Measurements from ENCODE around the gene MLLT1.

MLLT1 gene

GRCh38 chr19:6258812-6259311 lies 20.9 kb downstream of the MLLT1 start:
- H3K9me3 ChIP-seq (ENCODE audit: insufficient read depth, low read length): no peaks in the 10 kb centered on the region
- TF ChIP-seq EZH2phosphoT487 (conservative IDR thresholded peaks at IDR 0.05; ENCODE audit: low read length) (no peak), CTCF (IDR thresholded peaks at IDR 0.05; ENCODE audit: insufficient read depth, low read length, poor library complexity, severe bottlenecking) (no peak)
- H3F3A ChIP-seq (ENCODE audit: insufficient read depth): 0 out of 2 replicates have a peak, but pooled peaks cover 5% of the 10 kb centered on the region
- no peak overlapping the region for H3K4me3 ChIP-seq (ENCODE audit: insufficient read depth, low read length, poor library complexity, severe bottlenecking)
- no peaks in the 10 kb centered on the region; the same call in 1 of the 2 replicates for H3K36me3 ChIP-seq (ENCODE audit: low read length)
- H3K27ac ChIP-seq (ENCODE audit: low read depth, low read length): no peak overlapping the region
- H3K79me2 ChIP-seq (ENCODE audit: insufficient read depth, low read length): peaks cover 53% of the 10 kb centered on the region
- no peak overlapping the region for H3K9ac ChIP-seq (ENCODE audit: low read length)
- H3K27me3 ChIP-seq (ENCODE audit: low read length): no peaks in the 10 kb centered on the region
- peaks cover 3% of the 10 kb centered on the region; the same call in 1 of the 2 replicates for H4K20me1 ChIP-seq (ENCODE audit: low read depth, low read length)
- no peak overlapping the region for H3K4me2 ChIP-seq (ENCODE audit: low read depth, low read length, poor library complexity, severe bottlenecking)
- no peak overlapping the region for H2AFZ ChIP-seq (ENCODE audit: low read depth, low read length, severe bottlenecking)
- H3K9me2 ChIP-seq (replicated peaks; ENCODE audit: insufficient read depth, low read length): no peaks in the 10 kb centered on the region

GRCh38 chr19:6253954-6254733 lies 25.6 kb downstream of the MLLT1 start:
- TF ChIP-seq CTCF (IDR thresholded peaks at IDR 0.05; ENCODE audit: insufficient read depth, low read length, poor library complexity, severe bottlenecking) (no peak), EZH2phosphoT487 (conservative IDR thresholded peaks at IDR 0.05; ENCODE audit: low read length) (no peak)
- H4K20me1 ChIP-seq (ENCODE audit: low read depth, low read length): peaks cover 4% of the 10 kb centered on the region; the same call in 1 of the 2 replicates
- H3K27ac ChIP-seq (ENCODE audit: low read depth, low read length): no peak overlapping the region
- H3K4me2 ChIP-seq (ENCODE audit: low read depth, low read length, poor library complexity, severe bottlenecking): no peak overlapping the region
- 0 out of 2 replicates have a peak, but pooled peaks cover 5% of the 10 kb centered on the region for H3F3A ChIP-seq (ENCODE audit: insufficient read depth)
- no peaks in the 10 kb centered on the region for H3K9me2 ChIP-seq (replicated peaks; ENCODE audit: insufficient read depth, low read length)
- peaks cover 84% of the 10 kb centered on the region for H3K79me2 ChIP-seq (ENCODE audit: insufficient read depth, low read length)
- no peak overlapping the region for H3K9ac ChIP-seq (ENCODE audit: low read length)
- no peak overlapping the region for H3K4me3 ChIP-seq (ENCODE audit: insufficient read depth, low read length, poor library complexity, severe bottlenecking)
- no peaks in the 10 kb centered on the region for H3K27me3 ChIP-seq (ENCODE audit: low read length)
- no peak overlapping the region for H2AFZ ChIP-seq (ENCODE audit: low read depth, low read length, severe bottlenecking)
- H3K9me3 ChIP-seq (ENCODE audit: insufficient read depth, low read length): no peaks in the 10 kb centered on the region
- no peaks in the 10 kb centered on the region; the same call in 1 of the 2 replicates for H3K36me3 ChIP-seq (ENCODE audit: low read length)

DNA sequence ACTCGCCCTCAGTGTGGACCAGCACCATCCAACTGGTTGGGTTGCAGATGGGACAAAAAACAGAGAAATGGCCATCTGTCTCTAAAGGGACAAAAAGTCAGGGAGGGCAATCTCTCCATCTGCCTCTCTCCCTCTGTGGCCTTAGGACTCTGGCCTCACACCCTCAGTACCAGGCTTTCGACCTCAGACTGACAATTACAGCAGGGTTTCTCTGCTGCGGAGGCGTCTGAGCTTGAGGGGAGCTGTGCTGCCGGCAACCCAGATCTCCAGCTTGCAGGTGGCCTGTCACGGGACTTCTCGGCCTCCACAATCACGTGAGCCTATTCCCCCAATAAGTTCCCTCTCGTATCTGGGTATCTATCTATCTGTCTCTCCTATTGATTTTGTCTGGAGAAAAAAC lies 27.7 kb downstream of the MLLT1 start:
- Histone ChIP-seq H3K27ac (ENCODE audit: low read depth, low read length) (no peak overlapping the region), H2AFZ (ENCODE audit: low read depth, low read length, severe bottlenecking) (no peak overlapping the region), H3K4me2 (ENCODE audit: low read depth, low read length, poor library complexity, severe bottlenecking) (no peak overlapping the region), H3K79me2 (ENCODE audit: insufficient read depth, low read length) (peaks cover 93% of the 10 kb centered on the region), H3K9ac (ENCODE audit: low read length) (no peak overlapping the region), H3K4me3 (ENCODE audit: insufficient read depth, low read length, poor library complexity, severe bottlenecking) (no peak overlapping the region), H3K9me2 (replicated peaks; ENCODE audit: insufficient read depth, low read length) (no peaks in the 10 kb centered on the region), H3K36me3 (ENCODE audit: low read length) (no peaks in the 10 kb centered on the region; the same call in 1 of the 2 replicates), H4K20me1 (ENCODE audit: low read depth, low read length) (0 out of 2 replicates have a peak, but pooled peaks cover 4% of the 10 kb centered on the region), H3K27me3 (ENCODE audit: low read length) (no peaks in the 10 kb centered on the region), H3K9me3 (ENCODE audit: insufficient read depth, low read length) (no peaks in the 10 kb centered on the region), H3F3A (ENCODE audit: insufficient read depth) (no peaks in the 10 kb centered on the region)
- TF ChIP-seq EZH2phosphoT487 (conservative IDR thresholded peaks at IDR 0.05; ENCODE audit: low read length) (no peak), CTCF (IDR thresholded peaks at IDR 0.05; ENCODE audit: insufficient read depth, low read length, poor library complexity, severe bottlenecking) (no peak)
